HEK293 (cell line): ENCODE results near the gene EGFL8.

Experiments used
- CTCF ChIA-PET: fragments of 350-600 bp; formaldehyde crosslinking; extraction: SDS; loops from one replicate; lab custom pipeline; 2021; ENCODE audit warnings: antibody characterized with exemption; lab: Yijun Ruan, JAX
- POLR2A ChIA-PET: fragments of 300-600 bp; formaldehyde crosslinking; extraction: SDS; loops from one replicate; lab custom pipeline; 2020; ENCODE audit warnings: antibody characterized with exemption, inconsistent platforms; lab: Yijun Ruan, JAX
- H3K27ac ChIP-seq: fragments of 200-500 bp; sonication (Bioruptor generic); 2 replicates; pipeline ENCODE4 v1.5.1; 2014; ENCODE audit warnings: low read depth, low read length, control low read depth, inconsistent platforms; ENCODE audit errors: extremely low read depth
- H3K36me3 ChIP-seq, 2 experiments: fragments of 200-500 bp in 1 of 2; sonication (Bioruptor generic) in 1 of 2; 1 replicate in 1 of 2; 2 replicates in 1 of 2; pipeline ENCODE4 v1.5.1; 2014 to 2017; ENCODE audit warnings: inconsistent platforms in 2 of 2, low read length in 2 of 2; ENCODE audit not compliant: control insufficient read depth in 2 of 2, insufficient read depth in 1 of 2
- H3K4me1 ChIP-seq: fragments of 200-500 bp; sonication (Bioruptor generic); 2 replicates; pipeline ENCODE4 v1.5.1; 2014; ENCODE audit warnings: mild to moderate bottlenecking, low read length, inconsistent platforms; ENCODE audit not compliant: control insufficient read depth, insufficient read depth
- H3K4me3 ChIP-seq: 2 replicates; pipeline ENCODE4 v1.5.1; 2011; ENCODE audit warnings: low read depth, mild to moderate bottlenecking, control low read depth, low read length, moderate library complexity
- H3K9me3 ChIP-seq: fragments of 200-500 bp; sonication (Bioruptor generic); 2 replicates; pipeline ENCODE4 v1.5.1; 2014; ENCODE audit warnings: low read depth, low read length, inconsistent platforms; ENCODE audit not compliant: control insufficient read depth, insufficient read depth
- EGR2 ChIP-seq: fragments of 450-650 bp; formaldehyde crosslinking; IDR thresholded peaks from 2 replicates; pipeline ENCODE4 v1.5.1; 2016; ENCODE audit warnings: low read depth, missing biosample characterization, missing genetic modification characterization
- RBAK ChIP-seq: fragments of 450-650 bp; formaldehyde crosslinking; IDR thresholded peaks from 2 replicates; pipeline ENCODE4 v1.5.1; 2016; ENCODE audit warnings: missing biosample characterization, missing genetic modification characterization
- REST ChIP-seq: fragments of 450-650 bp; formaldehyde crosslinking; IDR thresholded peaks from 2 replicates; pipeline ENCODE4 v1.5.1; 2016; ENCODE audit warnings: missing biosample characterization, missing genetic modification characterization
- SP3 ChIP-seq: fragments of 450-650 bp; formaldehyde crosslinking; IDR thresholded peaks from 2 replicates; pipeline ENCODE4 v1.5.1; 2016; ENCODE audit warnings: missing biosample characterization, missing genetic modification characterization
- ZBTB8A ChIP-seq: fragments of 450-650 bp; formaldehyde crosslinking; IDR thresholded peaks from 2 replicates; pipeline ENCODE4 v1.5.1; 2016; ENCODE audit warnings: missing biosample characterization, missing genetic modification characterization
- ZNF133 ChIP-seq: fragments of 450-650 bp; formaldehyde crosslinking; IDR thresholded peaks from 2 replicates; pipeline ENCODE4 v1.5.1; 2016; ENCODE audit warnings: missing biosample characterization, missing genetic modification characterization
- ZNF202 ChIP-seq: fragments of 450-650 bp; formaldehyde crosslinking; IDR thresholded peaks from 2 replicates; pipeline ENCODE4 v1.5.1; 2016; ENCODE audit warnings: missing biosample characterization, missing genetic modification characterization, borderline replicate concordance
- ZNF280C ChIP-seq: fragments of 450-650 bp; formaldehyde crosslinking; IDR thresholded peaks from 2 replicates; pipeline ENCODE4 v1.5.1; 2016; ENCODE audit warnings: missing biosample characterization, missing genetic modification characterization
- ZNF341 ChIP-seq: fragments of 450-650 bp; formaldehyde crosslinking; IDR thresholded peaks from 2 replicates; pipeline ENCODE4; 2016; ENCODE audit warnings: low read depth, missing biosample characterization, missing genetic modification characterization
- ZNF354C ChIP-seq: fragments of 450-650 bp; formaldehyde crosslinking; IDR thresholded peaks from 2 replicates; pipeline ENCODE4 v1.5.1; 2016; ENCODE audit warnings: missing biosample characterization, missing genetic modification characterization, low read depth, borderline replicate concordance
- ZNF366 ChIP-seq: fragments of 450-650 bp; formaldehyde crosslinking; conservative IDR thresholded peaks from 2 replicates; pipeline ENCODE4 v1.5.1; 2016; ENCODE audit warnings: missing biosample characterization, missing genetic modification characterization
- ZNF391 ChIP-seq: fragments of 450-650 bp; formaldehyde crosslinking; IDR thresholded peaks from 2 replicates; pipeline ENCODE4 v1.5.1; 2016; ENCODE audit warnings: low read depth, missing biosample characterization, missing genetic modification characterization, borderline replicate concordance
- ZNF510 ChIP-seq: fragments of 450-650 bp; formaldehyde crosslinking; IDR thresholded peaks from 2 replicates; pipeline ENCODE4 v1.5.1; 2018; ENCODE audit warnings: mild to moderate bottlenecking, missing genetic modification characterization, missing biosample characterization; ENCODE audit not compliant: insufficient replicate concordance
- ZNF529 ChIP-seq: fragments of 450-650 bp; formaldehyde crosslinking; IDR thresholded peaks from 2 replicates; pipeline ENCODE4 v1.5.1; 2017; ENCODE audit warnings: missing genetic modification characterization, missing biosample characterization; ENCODE audit not compliant: insufficient replicate concordance
- ZNF600 ChIP-seq: fragments of 450-650 bp; formaldehyde crosslinking; IDR thresholded peaks from 2 replicates; pipeline ENCODE4 v1.5.1; 2016; ENCODE audit warnings: missing biosample characterization, missing genetic modification characterization
- ZNF629 ChIP-seq: fragments of 450-650 bp; formaldehyde crosslinking; IDR thresholded peaks from 2 replicates; pipeline ENCODE4 v1.5.1; 2017; ENCODE audit warnings: missing biosample characterization, missing genetic modification characterization
- ZSCAN18 ChIP-seq: fragments of 450-650 bp; formaldehyde crosslinking; IDR thresholded peaks from 2 replicates; pipeline ENCODE4 v1.5.1; 2016; ENCODE audit warnings: missing biosample characterization, missing genetic modification characterization
- TF ChIP-seq, protein P1 (sequence below): fragments of 450-650 bp; formaldehyde crosslinking; IDR thresholded peaks from 2 replicates; pipeline ENCODE4 v1.5.1; 2016; ENCODE audit warnings: missing biosample characterization, missing genetic modification characterization, borderline replicate concordance
- TF ChIP-seq, protein P2 (sequence below): fragments of 450-650 bp; formaldehyde crosslinking; conservative IDR thresholded peaks from 2 replicates; pipeline ENCODE4 v1.5.1; 2016; ENCODE audit warnings: low read depth, missing biosample characterization, missing genetic modification characterization
- TF ChIP-seq, protein P3 (sequence below): fragments of 450-650 bp; formaldehyde crosslinking; IDR thresholded peaks from 2 replicates; pipeline ENCODE4 v1.5.1; 2016; ENCODE audit warnings: missing biosample characterization, missing genetic modification characterization

EGFL8 gene

DNA sequence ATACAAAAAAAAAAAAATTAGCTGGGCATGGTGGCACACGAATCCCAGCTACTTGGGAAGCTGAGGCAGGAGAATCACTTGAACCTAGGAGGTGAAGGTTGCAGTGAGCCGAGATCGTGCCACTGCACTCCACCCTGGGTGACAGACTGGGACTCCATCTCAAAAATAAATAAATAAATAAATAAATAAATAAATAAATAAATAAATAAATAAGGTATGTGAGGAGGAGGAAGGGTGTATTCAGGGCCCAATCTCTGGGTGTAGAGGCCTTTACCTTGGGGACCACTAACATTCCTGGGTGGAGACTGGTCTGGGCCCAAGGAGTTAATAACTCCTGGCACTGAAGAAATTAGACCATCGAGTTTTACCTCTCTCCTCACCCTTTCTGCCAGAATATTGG lies 47.0 kb downstream of the EGFL8 start (continued):
- TF ChIP-seq REST (tag by site-specific recombination) (peak; percentile 80), ZNF529 (tag by site-specific recombination) (peak; percentile 33), ZNF354C (tag by site-specific recombination) (0 out of 2 replicates have a peak, but pooled peaks have one; percentile 72), RBAK (tag by site-specific recombination) (peak; percentile 64; the same call in 1 of the 2 replicates), ZNF202 (peak; percentile 85), ZBTB8A (tag by site-specific recombination) (peak; percentile 78), ZNF366 (tag by site-specific recombination) (peak; percentile 35; the same call in 1 of the 2 replicates), ZNF341 (tag by site-specific recombination) (peak; percentile 45; the same call in 1 of the 2 replicates), ZNF629 (peak; percentile 61), ZNF510 (tag by site-specific recombination) (peak; percentile 73)
- TF ChIP-seq, protein P1, sequence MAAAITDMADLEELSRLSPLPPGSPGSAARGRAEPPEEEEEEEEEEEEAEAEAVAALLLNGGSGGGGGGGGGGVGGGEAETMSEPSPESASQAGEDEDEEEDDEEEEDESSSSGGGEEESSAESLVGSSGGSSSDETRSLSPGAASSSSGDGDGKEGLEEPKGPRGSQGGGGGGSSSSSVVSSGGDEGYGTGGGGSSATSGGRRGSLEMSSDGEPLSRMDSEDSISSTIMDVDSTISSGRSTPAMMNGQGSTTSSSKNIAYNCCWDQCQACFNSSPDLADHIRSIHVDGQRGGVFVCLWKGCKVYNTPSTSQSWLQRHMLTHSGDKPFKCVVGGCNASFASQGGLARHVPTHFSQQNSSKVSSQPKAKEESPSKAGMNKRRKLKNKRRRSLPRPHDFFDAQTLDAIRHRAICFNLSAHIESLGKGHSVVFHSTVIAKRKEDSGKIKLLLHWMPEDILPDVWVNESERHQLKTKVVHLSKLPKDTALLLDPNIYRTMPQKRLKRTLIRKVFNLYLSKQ (tag by site-specific recombination), result 0 out of 2 replicates have a peak, but pooled peaks have one; percentile 31
- TF ChIP-seq, protein P2, sequence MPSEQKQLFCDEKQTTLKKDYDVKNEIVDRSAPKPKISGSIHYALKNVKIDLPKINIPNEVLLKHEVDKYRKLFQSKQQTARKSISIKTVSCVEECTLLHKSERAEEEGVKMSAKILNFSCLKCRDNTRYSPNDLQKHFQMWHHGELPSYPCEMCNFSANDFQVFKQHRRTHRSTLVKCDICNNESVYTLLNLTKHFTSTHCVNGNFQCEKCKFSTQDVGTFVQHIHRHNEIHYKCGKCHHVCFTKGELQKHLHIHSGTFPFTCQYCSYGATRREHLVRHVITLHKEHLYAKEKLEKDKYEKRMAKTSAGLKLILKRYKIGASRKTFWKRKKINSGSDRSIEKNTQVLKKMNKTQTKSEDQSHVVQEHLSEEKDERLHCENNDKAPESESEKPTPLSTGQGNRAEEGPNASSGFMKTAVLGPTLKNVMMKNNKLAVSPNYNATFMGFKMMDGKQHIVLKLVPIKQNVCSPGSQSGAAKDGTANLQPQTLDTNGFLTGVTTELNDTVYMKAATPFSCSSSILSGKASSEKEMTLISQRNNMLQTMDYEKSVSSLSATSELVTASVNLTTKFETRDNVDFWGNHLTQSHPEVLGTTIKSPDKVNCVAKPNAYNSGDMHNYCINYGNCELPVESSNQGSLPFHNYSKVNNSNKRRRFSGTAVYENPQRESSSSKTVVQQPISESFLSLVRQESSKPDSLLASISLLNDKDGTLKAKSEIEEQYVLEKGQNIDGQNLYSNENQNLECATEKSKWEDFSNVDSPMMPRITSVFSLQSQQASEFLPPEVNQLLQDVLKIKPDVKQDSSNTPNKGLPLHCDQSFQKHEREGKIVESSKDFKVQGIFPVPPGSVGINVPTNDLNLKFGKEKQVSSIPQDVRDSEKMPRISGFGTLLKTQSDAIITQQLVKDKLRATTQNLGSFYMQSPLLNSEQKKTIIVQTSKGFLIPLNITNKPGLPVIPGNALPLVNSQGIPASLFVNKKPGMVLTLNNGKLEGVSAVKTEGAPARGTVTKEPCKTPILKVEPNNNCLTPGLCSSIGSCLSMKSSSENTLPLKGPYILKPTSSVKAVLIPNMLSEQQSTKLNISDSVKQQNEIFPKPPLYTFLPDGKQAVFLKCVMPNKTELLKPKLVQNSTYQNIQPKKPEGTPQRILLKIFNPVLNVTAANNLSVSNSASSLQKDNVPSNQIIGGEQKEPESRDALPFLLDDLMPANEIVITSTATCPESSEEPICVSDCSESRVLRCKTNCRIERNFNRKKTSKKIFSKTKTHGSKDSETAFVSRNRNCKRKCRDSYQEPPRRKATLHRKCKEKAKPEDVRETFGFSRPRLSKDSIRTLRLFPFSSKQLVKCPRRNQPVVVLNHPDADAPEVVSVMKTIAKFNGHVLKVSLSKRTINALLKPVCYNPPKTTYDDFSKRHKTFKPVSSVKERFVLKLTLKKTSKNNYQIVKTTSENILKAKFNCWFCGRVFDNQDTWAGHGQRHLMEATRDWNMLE, result peak; percentile 97

GRCh38 chr6:32212076-32212760 lies 47.8 kb downstream of the EGFL8 start:
- Histone ChIP-seq H3K36me3 (no peaks in the 10 kb centered on the region), H3K4me3 (no peak overlapping the region), H3K27ac (no peak overlapping the region), H3K4me1 (no peaks in the 10 kb centered on the region), H3K9me3 (no peaks in the 10 kb centered on the region)
- POLR2A ChIA-PET, result interaction anchor here (1.0 kb wide), 1 partner anchor 22 kb away, joined by 3 read pairs; the partner anchor contains the start of gene PBX2
- CTCF ChIA-PET, result interaction anchor here (0.6 to 1.4 kb wide), 2 partner anchors 201 to 626 kb away, joined by 3 to 5 read pairs; partner anchors contain the start of gene TAP2
- TF ChIP-seq EGR2 (peak; percentile 40; the same call in 1 of the 2 replicates), ZNF133 (tag by site-specific recombination) (no peak), ZNF280C (tag by site-specific recombination) (no peak), ZNF600 (no peak), ZNF391 (tag by site-specific recombination) (no peak), SP3 (tag by site-specific recombination) (no peak), ZSCAN18 (tag by site-specific recombination) (no peak)
- TF ChIP-seq, protein P3, sequence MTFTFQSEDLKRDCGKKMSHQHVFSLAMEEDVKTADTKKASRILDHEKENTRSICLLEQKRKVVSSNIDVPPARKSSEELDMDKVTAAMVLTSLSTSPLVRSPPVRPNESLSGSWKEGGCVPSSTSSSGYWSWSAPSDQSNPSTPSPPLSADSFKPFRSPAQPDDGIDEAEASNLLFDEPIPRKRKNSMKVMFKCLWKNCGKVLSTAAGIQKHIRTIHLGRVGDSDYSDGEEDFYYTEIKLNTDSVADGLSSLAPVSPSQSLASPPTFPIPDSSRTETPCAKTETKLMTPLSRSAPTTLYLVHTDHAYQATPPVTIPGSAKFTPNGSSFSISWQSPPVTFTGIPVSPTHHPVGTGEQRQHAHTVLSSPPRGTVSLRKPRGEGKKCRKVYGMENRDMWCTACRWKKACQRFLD, result no peak
